Ascending aorta (tissue), 2 donors: Measurements from ENCODE around the gene RAET1G. TPM values are rescaled to one million over a fixed set of nuclear protein-coding genes. Genes with fewer than 3 reads are reported as not detected.
"Not testable (repeated sequence)": the region's sequence is repeated elsewhere in the genome, so short reads cannot be mapped to it uniquely, and the experiment has no call there.

Experiments used
- DNase-seq, 2 donors: peaks; one replicate each; pipeline ENCODE4 v3.0.0-alpha.2; 2019; ENCODE audit warnings: low spot score in 2 of 2
- H3K27ac ChIP-seq, 2 donors: fragments of 200-600 bp; sonication (generic); one replicate each; pipeline ENCODE4 v1.5.1; 2016 to 2017; ENCODE audit warnings: mild to moderate bottlenecking in 1 of 2
- H3K27me3 ChIP-seq: fragments of 200-600 bp; sonication (generic); one replicate; pipeline ENCODE4 v1.5.1; 2017
- H3K36me3 ChIP-seq, 2 donors: fragments of 200-600 bp; sonication (generic); one replicate each; pipeline ENCODE4 v1.5.1; 2016
- H3K4me1 ChIP-seq, 2 donors: fragments of 200-600 bp; sonication (generic); one replicate each; pipeline ENCODE4 v1.5.1; 2016 to 2017; ENCODE audit warnings: mild to moderate bottlenecking in 1 of 2
- H3K4me3 ChIP-seq, 2 donors: fragments of 200-600 bp; sonication (generic); one replicate each; pipeline ENCODE4 v1.5.1; 2016 to 2017; ENCODE audit warnings: mild to moderate bottlenecking in 1 of 2
- H3K9me3 ChIP-seq, 2 donors: fragments of 200-600 bp; sonication (generic); one replicate each; pipeline ENCODE4 v1.5.1; 2016
- CTCF ChIP-seq, 3 experiments: fragments of 200-600 bp in 2 of 3; fragments of 450-650 bp in 1 of 3; sonication (generic) in 2 of 3; IDR thresholded peaks; one replicate each; pipeline ENCODE4 v1.5.1; 2016 to 2019; ENCODE audit warnings: antibody characterized with exemption in 3 of 3, mild to moderate bottlenecking in 1 of 3, moderate library complexity in 1 of 3
- intact Hi-C: fragments of 100-400 bp; cut with DNase I; formaldehyde crosslinking; loops from one replicate; pipeline ENCODE4 v1.15.1; 2023
- total RNA-seq: library from RNA; depleted of rRNA; stranded (reverse); fragments of >200 nt; gene quantifications from one replicate; pipeline ENCODE4 v1.1.0, GENCODE V29; 2016

Gene RAET1G
- total RNA-seq, 1 donor from 2014 or later: not detected

- DNase-seq: peak in 1 of 2 donors; percentile 73
- Histone ChIP-seq H3K36me3 (no peaks in the 10 kb centered on the region), H3K27me3 (no peaks in the 10 kb centered on the region), H3K27ac (peak overlapping the region; percentile 77 to 86), H3K4me1 (peaks cover 12 to 26% of the 10 kb centered on the region in 2 donors), H3K9me3 (no peaks in the 10 kb centered on the region), H3K4me3 (no peak overlapping the region)
- intact Hi-C loops: loop anchor here (2.0 kb wide), 2 partner anchors 27 to 31 kb away; partner anchors contain the start of genes LRP11 and RAET1G
- TF ChIP-seq CTCF (IDR thresholded peaks at IDR 0.05): no peak
Measured at GRCh38 chr6:149895833-149896271, 27.1 kb downstream of the RAET1G start.

- intact Hi-C loops: no loop called here
- peak in 1 of 2 donors; percentile 77 for DNase-seq
- no peaks in the 10 kb centered on the region for H3K36me3 ChIP-seq
- peak overlapping the region; percentile 77 to 86 for H3K27ac ChIP-seq
- H3K9me3 ChIP-seq: no peaks in the 10 kb centered on the region
- no peak for TF ChIP-seq CTCF (IDR thresholded peaks at IDR 0.05)
- H3K4me1 ChIP-seq: peaks cover 12 to 26% of the 10 kb centered on the region in 2 donors
- H3K27me3 ChIP-seq: no peaks in the 10 kb centered on the region
- no peak overlapping the region for H3K4me3 ChIP-seq
Measured at GRCh38 chr6:149895048-149895590, 27.8 kb downstream of the RAET1G start.

- H3K4me1 ChIP-seq: peaks cover 6 to 20% of the 10 kb centered on the region in 2 donors
- H3K27me3 ChIP-seq, intact Hi-C loops, DNase-seq, H3K9me3 ChIP-seq, H3K4me3 ChIP-seq, H3K36me3 ChIP-seq, H3K27ac ChIP-seq: not testable (repeated sequence)
Measured at GRCh38 chr6:149891864-149892263, 31.1 kb downstream of the RAET1G start.

- Histone ChIP-seq H3K4me3 (no peak overlapping the region), H3K27me3 (no peaks in the 10 kb centered on the region), H3K9me3 (no peaks in the 10 kb centered on the region), H3K36me3 (no peaks in the 10 kb centered on the region), H3K27ac (no peak overlapping the region), H3K4me1 (peaks cover 3 to 14% of the 10 kb centered on the region in 2 donors)
- no peak for TF ChIP-seq CTCF (IDR thresholded peaks at IDR 0.05)
- intact Hi-C loops: no loop called here
- no peak for DNase-seq
Measured at GRCh38 chr6:149891259-149891658, 31.7 kb downstream of the RAET1G start.

- no peak for DNase-seq
- Histone ChIP-seq H3K4me1 (peaks cover under 1 to 9% of the 10 kb centered on the region in 2 donors), H3K36me3 (no peaks in the 10 kb centered on the region), H3K27ac (no peak overlapping the region), H3K9me3 (no peaks in the 10 kb centered on the region), H3K27me3 (no peaks in the 10 kb centered on the region), H3K4me3 (no peak overlapping the region)
- no peak for TF ChIP-seq CTCF (IDR thresholded peaks at IDR 0.05)
- intact Hi-C loops: no loop called here
Measured at GRCh38 chr6:149890629-149891045, 32.3 kb downstream of the RAET1G start.

- intact Hi-C loops: no loop called here
- H3K36me3 ChIP-seq: no peaks in the 10 kb centered on the region
- no peak overlapping the region for H3K27ac ChIP-seq
- no peaks in the 10 kb centered on the region for H3K9me3 ChIP-seq
- H3K4me3 ChIP-seq: no peak overlapping the region
- no peaks in the 10 kb centered on the region for H3K4me1 ChIP-seq
- no peak for TF ChIP-seq CTCF (IDR thresholded peaks at IDR 0.05)
- DNase-seq: no peak
- no peaks in the 10 kb centered on the region for H3K27me3 ChIP-seq
Measured at GRCh38 chr6:149889326-149889725, 33.6 kb downstream of the RAET1G start.
